H1 (cell line): Measurements from ENCODE around the gene LBX2. TPM values are rescaled to one million over a fixed set of nuclear protein-coding genes. Genes with fewer than 3 reads are reported as not detected.

Experiments used
- CTCF ChIA-PET: fragments of 300-600 bp; sonication (Branson Sonifier 250); formaldehyde crosslinking; loops from one replicate; lab custom pipeline; 2021; ENCODE audit not compliant: partially characterized antibody; lab: Charles Lee
- POLR2A ChIA-PET: fragments of 300-600 bp; sonication (Branson Sonifier 250); formaldehyde crosslinking; loops from one replicate; lab custom pipeline; 2021; ENCODE audit warnings: inconsistent platforms; ENCODE audit not compliant: partially characterized antibody; lab: Charles Lee
- DNase-seq, 2 experiments: peaks; one replicate each; pipeline versions ENCODE4 v3.0.0 to v3.0.0-alpha.2; 2010 to 2022; ENCODE audit warnings: low spot score in 2 of 2, low read depth in 1 of 2, mixed read lengths in 1 of 2
- FAIRE-seq: peaks from 2 replicates; lab custom pipeline; 2011; peaks lifted over from hg19 to GRCh38; lab: Jason Lieb, UNC
- H2AFZ ChIP-seq: 2 replicates; pipeline ENCODE4 v1.8.1; 2012; ENCODE audit warnings: low read length, inconsistent platforms
- H2AK5ac ChIP-seq: 2 replicates; pipeline ENCODE4 v1.6.1; 2013; ENCODE audit warnings: low read depth, low read length
- H2BK120ac ChIP-seq: replicated peaks from 2 replicates; pipeline ENCODE3; 2013; ENCODE audit warnings: low read depth, low read length, inconsistent platforms
- H2BK12ac ChIP-seq: 2 replicates; pipeline ENCODE4 v1.6.1; 2013; ENCODE audit warnings: low read depth, low read length
- H2BK15ac ChIP-seq: 2 replicates; pipeline ENCODE4 v1.6.1; 2013; ENCODE audit warnings: low read length
- H2BK20ac ChIP-seq: 2 replicates; pipeline ENCODE4 v1.6.1; 2013; ENCODE audit warnings: low read length
- H2BK5ac ChIP-seq: 2 replicates; pipeline ENCODE4 v1.6.1; 2013; ENCODE audit warnings: low read depth, low read length
- H3K14ac ChIP-seq: 2 replicates; pipeline ENCODE4 v1.6.1; 2013; ENCODE audit warnings: inconsistent platforms; ENCODE audit not compliant: insufficient read length
- H3K18ac ChIP-seq: 2 replicates; pipeline ENCODE4 v1.6.1; 2013; ENCODE audit warnings: low read length; ENCODE audit errors: extremely low read depth
- H3K23ac ChIP-seq: 2 replicates; pipeline ENCODE4 v1.6.1; 2013; ENCODE audit warnings: inconsistent platforms; ENCODE audit not compliant: insufficient read length
- H3K23me2 ChIP-seq: 2 replicates; pipeline ENCODE4 v1.6.1; 2013; ENCODE audit warnings: low read depth, low read length
- H3K27ac ChIP-seq: 2 replicates; pipeline ENCODE4 v1.6.1; 2011; ENCODE audit warnings: low read depth, low read length, inconsistent platforms
- H3K27me3 ChIP-seq, 4 experiments: replicated peaks in 1 of 4; 1 replicate in 1 of 4; 2 replicates in 3 of 4; pipeline versions ENCODE4 v1.6.1 to v1.8.1; 2011 to 2013; ENCODE audit warnings: low read length in 3 of 4, mild to moderate bottlenecking in 3 of 4, inconsistent platforms in 2 of 4, mixed read lengths in 2 of 4, moderate library complexity in 1 of 4; ENCODE audit not compliant: control insufficient read depth in 3 of 4, insufficient read depth in 3 of 4; ENCODE audit errors: extremely low read depth in 1 of 4
- H3K36me3 ChIP-seq, 4 experiments: 2 replicates each; pipeline versions ENCODE4 v1.6.1 to v1.8.1; 2011 to 2013; ENCODE audit warnings: mild to moderate bottlenecking in 4 of 4, low read length in 3 of 4, moderate library complexity in 2 of 4, control low read depth in 1 of 4, inconsistent platforms in 1 of 4; ENCODE audit not compliant: insufficient read depth in 4 of 4, control insufficient read depth in 2 of 4
- H3K4ac ChIP-seq: replicated peaks from 2 replicates; pipeline ENCODE3; 2013; ENCODE audit warnings: low read length, low read depth, mixed read lengths, inconsistent platforms; ENCODE audit not compliant: insufficient read length
- H3K4me1 ChIP-seq, 4 experiments: replicated peaks in 1 of 4; 1 replicate in 1 of 4; 2 replicates in 3 of 4; pipeline versions ENCODE4 v1.6.1 to v1.8.1; 2011 to 2013; ENCODE audit warnings: low read length in 3 of 4, inconsistent platforms in 2 of 4, mixed read lengths in 1 of 4; ENCODE audit not compliant: insufficient read depth in 4 of 4, control insufficient read depth in 3 of 4
- H3K4me2 ChIP-seq, 2 experiments: 2 replicates each; pipeline versions ENCODE4 v1.6.1 to v1.8.1; 2011 to 2013; ENCODE audit warnings: low read depth in 2 of 2, low read length in 2 of 2, control low read depth in 1 of 2, inconsistent platforms in 1 of 2, mild to moderate bottlenecking in 1 of 2; ENCODE audit not compliant: insufficient read depth in 1 of 2
- H3K4me3 ChIP-seq, 4 experiments: fragments of 200-600, 300-600 bp in 1 of 4; sonication (generic), shearing (Covaris generic), sonication (Bioruptor Twin) in 1 of 4; 2 replicates each; pipeline versions ENCODE4 v1.5.1 to v1.8.1; 2011 to 2016; ENCODE audit warnings: low read length in 4 of 4, low read depth in 3 of 4, control low read depth in 2 of 4, inconsistent platforms in 2 of 4, mild to moderate bottlenecking in 2 of 4, mixed read lengths in 1 of 4, moderate library complexity in 1 of 4; ENCODE audit not compliant: insufficient read depth in 2 of 4; ENCODE audit errors: extremely low read depth in 1 of 4
- H3K56ac ChIP-seq: replicated peaks from 2 replicates; pipeline ENCODE3; 2013; ENCODE audit warnings: low read depth, mild to moderate bottlenecking, mixed read lengths, low read length, inconsistent platforms; ENCODE audit not compliant: insufficient read length
- H3K79me1 ChIP-seq: 2 replicates; pipeline ENCODE4 v1.6.1; 2013; ENCODE audit warnings: low read depth, low read length, control low read depth
- H3K79me2 ChIP-seq, 2 experiments: 2 replicates each; pipeline versions ENCODE4 v1.6.1 to v1.8.1; 2012 to 2013; ENCODE audit warnings: low read length in 2 of 2, mild to moderate bottlenecking in 2 of 2, inconsistent platforms in 1 of 2; ENCODE audit not compliant: insufficient read depth in 2 of 2, control insufficient read depth in 1 of 2
- H3K9ac ChIP-seq, 4 experiments: replicated peaks in 1 of 4; 1 replicate in 1 of 4; 2 replicates in 3 of 4; pipeline versions ENCODE4 v1.6.1 to v1.8.1; 2011 to 2013; ENCODE audit warnings: low read depth in 3 of 4, low read length in 3 of 4, control low read depth in 2 of 4, mild to moderate bottlenecking in 2 of 4, moderate library complexity in 2 of 4, inconsistent platforms in 1 of 4; ENCODE audit errors: extremely low read depth in 1 of 4
- H3K9me3 ChIP-seq, 2 experiments: 2 replicates each; pipeline versions ENCODE4 v1.6.1 to v1.8.1; 2012 to 2013; ENCODE audit warnings: mild to moderate bottlenecking in 2 of 2, moderate library complexity in 2 of 2, control low read depth in 1 of 2, inconsistent platforms in 1 of 2, low read depth in 1 of 2, low read length in 1 of 2, mixed read lengths in 1 of 2; ENCODE audit not compliant: insufficient read depth in 2 of 2
- H4K20me1 ChIP-seq, 2 experiments: replicated peaks in 1 of 2; 2 replicates each; pipeline versions ENCODE3 to v1.8.1; 2011 to 2013; ENCODE audit warnings: inconsistent platforms in 2 of 2, low read length in 2 of 2, mild to moderate bottlenecking in 1 of 2; ENCODE audit not compliant: insufficient read depth in 2 of 2, control insufficient read depth in 1 of 2
- H4K5ac ChIP-seq: 2 replicates; pipeline ENCODE4 v1.6.1; 2013; ENCODE audit warnings: low read length, low read depth, mixed read lengths, inconsistent platforms; ENCODE audit not compliant: insufficient read length
- H4K8ac ChIP-seq: 2 replicates; pipeline ENCODE4 v1.8.0; 2013; ENCODE audit warnings: mild to moderate bottlenecking, moderate library complexity, low read length, inconsistent platforms; ENCODE audit not compliant: insufficient read depth; ENCODE audit errors: extremely low read depth
- H4K91ac ChIP-seq: replicated peaks from 2 replicates; pipeline ENCODE3; 2013; ENCODE audit warnings: low read length, mixed read lengths, inconsistent platforms; ENCODE audit not compliant: insufficient read length
- ZNF274 ChIP-seq: IDR thresholded peaks from 2 replicates; pipeline ENCODE4 v1.7.0; 2012; ENCODE audit warnings: low read length, borderline replicate concordance; ENCODE audit errors: extremely low read depth
- WGBS, 2 experiments: shearing (Covaris generic) in 1 of 2; methylation state at CpG; one replicate each; pipeline versions ENCODE4 v1.1.6 to v1.1.7; 2013 to 2015; ENCODE audit warnings: low lambda C conversion rate in 2 of 2, mixed read lengths in 2 of 2, inconsistent platforms in 1 of 2, low coverage in 1 of 2, missing lambda C conversion rate in 1 of 2; ENCODE audit not compliant: insufficient replicate concordance in 2 of 2, insufficient coverage in 1 of 2, insufficient read length in 1 of 2; ENCODE audit errors: extremely low coverage in 1 of 2, missing lambda C conversion rate in 1 of 2; 5-methylcytosine and 5-hydroxymethylcytosine counted together
- polyA plus RNA-seq, 7 experiments: library from polyadenylated mRNA; depleted of rRNA in 3 of 7; stranded (reverse) in 5 of 7; unstranded in 2 of 7; fragments of >200 nt in 5 of 7; fragments of 200-250 nt in 2 of 7; gene quantifications; 1 replicate in 5 of 7; 2 replicates in 1 of 7; 4 replicates in 1 of 7; pipeline versions ENCODE4 v1.2.1 to v1.2.3, GENCODE V29; 2011 to 2013; ENCODE audit warnings: missing spikeins in 2 of 7, mixed read lengths in 2 of 7
- total RNA-seq: library from RNA; stranded (reverse); fragmentation: NEBNext Ultra II Directional; extraction: Animal tissue kit (Norgen Biotek cat#: 25700); gene quantifications from 2 replicates; pipeline ENCODE4 v1.2.1, GENCODE V29; 2021
- TF ChIP-seq, protein P1 (sequence below), 3 experiments: IDR thresholded peaks; 1 replicate in 2 of 3; 2 replicates in 1 of 3; pipeline versions ENCODE4 v1.5.1 to v1.6.1; 2011; ENCODE audit warnings: low read length in 3 of 3, mild to moderate bottlenecking in 3 of 3, inconsistent platforms in 2 of 3, low read depth in 1 of 3, moderate library complexity in 1 of 3; ENCODE audit not compliant: insufficient read depth in 1 of 3; ENCODE audit errors: control extremely low read depth in 1 of 3

LBX2 gene
- total and polyA plus RNA-seq, 2 of the 8 experiments (the other 6 are each of a cell fraction or from before 2014, with no cell fraction given), result 0.27 TPM; not detected in 1

DNA sequence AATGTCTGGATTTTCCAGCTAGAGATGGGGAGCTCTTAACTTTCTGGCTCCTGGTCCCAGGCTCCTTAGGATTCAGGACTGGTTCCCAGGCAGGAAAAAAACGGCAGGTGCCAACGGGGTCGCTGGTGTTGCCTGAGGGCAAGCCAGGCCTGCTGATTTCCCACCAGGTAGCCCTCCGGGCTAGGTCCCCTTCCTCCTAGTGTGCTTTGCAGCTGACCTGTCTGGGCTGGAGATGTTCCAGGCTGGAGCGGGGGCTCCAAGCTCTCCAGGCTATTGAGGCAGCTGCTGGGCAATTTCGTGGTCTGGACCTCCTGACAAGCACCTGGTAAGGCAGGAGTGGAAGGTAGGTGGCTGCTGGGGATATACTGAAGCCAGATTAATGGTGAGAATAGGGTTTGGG lies 24.9 kb downstream of the LBX2 start:
- peaks cover 11% of the 10 kb centered on the region for H3K23me2 ChIP-seq
- FAIRE-seq (no peak), DNase-seq (no peak)
- 92% methylated on average over 6 of the region's 6 CpGs; no CpG with 5 or more reads in 1 of the 2 experiments for WGBS, 2 experiments
- no peaks in the 10 kb centered on the region for H3K27me3 ChIP-seq
- H4K5ac ChIP-seq, result no peak overlapping the region
- TF ChIP-seq ZNF274, result no peak
- TF ChIP-seq, protein P1, sequence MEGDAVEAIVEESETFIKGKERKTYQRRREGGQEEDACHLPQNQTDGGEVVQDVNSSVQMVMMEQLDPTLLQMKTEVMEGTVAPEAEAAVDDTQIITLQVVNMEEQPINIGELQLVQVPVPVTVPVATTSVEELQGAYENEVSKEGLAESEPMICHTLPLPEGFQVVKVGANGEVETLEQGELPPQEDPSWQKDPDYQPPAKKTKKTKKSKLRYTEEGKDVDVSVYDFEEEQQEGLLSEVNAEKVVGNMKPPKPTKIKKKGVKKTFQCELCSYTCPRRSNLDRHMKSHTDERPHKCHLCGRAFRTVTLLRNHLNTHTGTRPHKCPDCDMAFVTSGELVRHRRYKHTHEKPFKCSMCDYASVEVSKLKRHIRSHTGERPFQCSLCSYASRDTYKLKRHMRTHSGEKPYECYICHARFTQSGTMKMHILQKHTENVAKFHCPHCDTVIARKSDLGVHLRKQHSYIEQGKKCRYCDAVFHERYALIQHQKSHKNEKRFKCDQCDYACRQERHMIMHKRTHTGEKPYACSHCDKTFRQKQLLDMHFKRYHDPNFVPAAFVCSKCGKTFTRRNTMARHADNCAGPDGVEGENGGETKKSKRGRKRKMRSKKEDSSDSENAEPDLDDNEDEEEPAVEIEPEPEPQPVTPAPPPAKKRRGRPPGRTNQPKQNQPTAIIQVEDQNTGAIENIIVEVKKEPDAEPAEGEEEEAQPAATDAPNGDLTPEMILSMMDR (IDR thresholded peaks at IDR 0.05; ENCODE audit: control extremely low read depth in 1 of 3, insufficient read depth in 1 of 3, low read depth in 1 of 3, low read length in 3 of 3), result no peak
- no peak overlapping the region for H2BK20ac ChIP-seq
- no peaks in the 10 kb centered on the region for H3K79me2 ChIP-seq
- H3K4me2 ChIP-seq, result no peak overlapping the region
- H3K23ac ChIP-seq, result no peak overlapping the region
- no peak overlapping the region for H2BK15ac ChIP-seq
- no peaks in the 10 kb centered on the region for H3K9me3 ChIP-seq
- no peak overlapping the region for H2AK5ac ChIP-seq
- H3K4ac ChIP-seq, result no peak overlapping the region
- no peak overlapping the region for H3K56ac ChIP-seq
- no peak overlapping the region for H2BK12ac ChIP-seq
- peaks cover 0 to 3% (median 2%) of the 10 kb centered on the region in 4 experiments; a peak in 3 of 7 replicates for H3K4me1 ChIP-seq
- CTCF ChIA-PET, result interaction anchor here (0.9 to 5.7 kb wide), 19 partner anchors 8 to 139 kb away, joined by 3 to 86 read pairs (median 5); partner anchors contain the start of genes C2orf81, CCDC142, INO80B and MOGS
- no peak overlapping the region for H3K9ac ChIP-seq
- no peak overlapping the region for H2AFZ ChIP-seq
- no peak overlapping the region for H3K4me3 ChIP-seq
- H3K14ac ChIP-seq, result no peak overlapping the region
- peaks cover 0 to 4% (median 2%) of the 10 kb centered on the region in 4 experiments; a peak in 6 of 8 replicates for H3K36me3 ChIP-seq
- H4K20me1 ChIP-seq, result peaks cover 0 to 1% of the 10 kb centered on the region in 2 experiments
- no peaks in the 10 kb centered on the region; the same call in 1 of the 2 replicates for H3K79me1 ChIP-seq
- no peak overlapping the region for H3K18ac ChIP-seq
- H3K27ac ChIP-seq, result no peak overlapping the region
- H2BK5ac ChIP-seq, result no peak overlapping the region
- H4K8ac ChIP-seq, result peak overlapping the region; percentile 14; the same call in 1 of the 2 replicates
- no peak overlapping the region for H4K91ac ChIP-seq
- H2BK120ac ChIP-seq, result no peak overlapping the region
- POLR2A ChIA-PET, result interaction anchor here (1.0 to 5.2 kb wide), 4 partner anchors 7 to 29 kb away, joined by 4 to 89 read pairs (median 24); partner anchors contain the start of genes CCDC142, INO80B, TTC31 and WBP1
